Type B pancreatic cell (in vitro differentiated cells): ENCODE data around the gene PHLDA3. TPM values are rescaled to one million over a fixed set of nuclear protein-coding genes. Genes with fewer than 3 reads are reported as not detected.
A peak's percentile ranks its signal among the peaks of the same experiment; 100 is the strongest.

Experiments
- DNase-seq: peaks from one replicate; pipeline ENCODE4 v3.0.0; 2021; ENCODE audit warnings: mixed read lengths; ENCODE audit not compliant: unreplicated experiment; ENCODE audit errors: extremely low spot score
- H3K27ac Mint-ChIP-seq: 2 replicates; pipeline ENCODE4 v1.8.0; 2021; ENCODE audit warnings: mild to moderate bottlenecking, mixed read lengths
- H3K27me3 Mint-ChIP-seq: 2 replicates; pipeline ENCODE4 v1.8.0; 2021; ENCODE audit warnings: mixed read lengths
- H3K36me3 Mint-ChIP-seq: 2 replicates; pipeline ENCODE4 v1.8.0; 2021; ENCODE audit warnings: mixed read lengths
- H3K4me1 Mint-ChIP-seq: one replicate; pipeline ENCODE4 v1.8.0; 2021; ENCODE audit warnings: mixed read lengths; ENCODE audit not compliant: unreplicated experiment
- H3K4me3 Mint-ChIP-seq: 2 replicates; pipeline ENCODE4 v1.8.0; 2021; ENCODE audit warnings: mild to moderate bottlenecking, mixed read lengths
- H3K9me3 Mint-ChIP-seq: 2 replicates; pipeline ENCODE4 v1.8.0; 2021; ENCODE audit warnings: mixed read lengths
- CTCF ChIP-seq: fragments of 200-600 bp; sonication (generic); conservative IDR thresholded peaks from 2 replicates; pipeline ENCODE4 v1.5.0; 2021; ENCODE audit warnings: antibody characterized with exemption, mild to moderate bottlenecking
- total RNA-seq: library from RNA; stranded (reverse); gene quantifications from 2 replicates; pipeline ENCODE4 v1.2.1, GENCODE V29; 2021; ENCODE audit warnings: low replicate concordance

PHLDA3 gene
- total RNA-seq, 1 donor from 2014 or later = 59.3 TPM

GRCh38 chr1:201443747-201444146 is 25.2 kb downstream of the PHLDA3 start:
- no peak overlapping the region for H3K4me3 Mint-ChIP-seq
- H3K4me1 Mint-ChIP-seq = peaks cover 15% of the 10 kb centered on the region
- no peak overlapping the region for H3K27ac Mint-ChIP-seq
- no peak for DNase-seq
- peaks cover 4% of the 10 kb centered on the region for H3K9me3 Mint-ChIP-seq
- no peak for TF ChIP-seq CTCF
- peaks cover 4% of the 10 kb centered on the region for H3K36me3 Mint-ChIP-seq
- peaks cover 3% of the 10 kb centered on the region for H3K27me3 Mint-ChIP-seq

GRCh38 chr1:201436969-201437368 is 32.0 kb downstream of the PHLDA3 start:
- peaks cover 9% of the 10 kb centered on the region for H3K4me1 Mint-ChIP-seq
- no peak for DNase-seq
- peaks cover 4% of the 10 kb centered on the region for H3K36me3 Mint-ChIP-seq
- peaks cover 4% of the 10 kb centered on the region for H3K9me3 Mint-ChIP-seq
- peaks cover 7% of the 10 kb centered on the region for H3K27me3 Mint-ChIP-seq
- H3K4me3 Mint-ChIP-seq = no peak overlapping the region
- H3K27ac Mint-ChIP-seq = no peak overlapping the region
- no peak for TF ChIP-seq CTCF

GRCh38 chr1:201436393-201436792 is 32.6 kb downstream of the PHLDA3 start:
- Mint-ChIP-seq H3K27me3 (peaks cover 7% of the 10 kb centered on the region), H3K4me3 (no peak overlapping the region), H3K27ac (peak overlapping the region; percentile 83), H3K9me3 (peaks cover 2% of the 10 kb centered on the region), H3K4me1 (peaks cover 9% of the 10 kb centered on the region), H3K36me3 (peaks cover 4% of the 10 kb centered on the region)
- no peak for TF ChIP-seq CTCF
- DNase-seq = no peak

- Mint-ChIP-seq H3K27me3 (peaks cover 7% of the 10 kb centered on the region), H3K36me3 (no peaks in the 10 kb centered on the region), H3K4me1 (peaks cover 9% of the 10 kb centered on the region), H3K27ac (no peak overlapping the region), H3K9me3 (no peaks in the 10 kb centered on the region), H3K4me3 (no peak overlapping the region)
- no peak for TF ChIP-seq CTCF
- no peak for DNase-seq
Measured at GRCh38 chr1:201434266-201434665, 34.7 kb downstream of the PHLDA3 start.

- H3K36me3 Mint-ChIP-seq = no peaks in the 10 kb centered on the region
- peaks cover 7% of the 10 kb centered on the region for H3K27me3 Mint-ChIP-seq
Measured at GRCh38 chr1:201433609-201434008, 35.4 kb downstream of the PHLDA3 start.

More at GRCh38 chr1:201433609-201434008, 35.4 kb downstream of the PHLDA3 start:
- H3K4me3 Mint-ChIP-seq = no peak overlapping the region
- DNase-seq = no peak
- H3K27ac Mint-ChIP-seq = no peak overlapping the region
- peaks cover 9% of the 10 kb centered on the region for H3K4me1 Mint-ChIP-seq
- TF ChIP-seq CTCF = no peak
- H3K9me3 Mint-ChIP-seq = no peaks in the 10 kb centered on the region
